Esophagus squamous epithelium (tissue), 5 donors: ENCODE results near the gene SPRED1. TPM values are rescaled to one million over a fixed set of nuclear protein-coding genes. Genes with fewer than 3 reads are reported as not detected.

ENCODE experiments used
- DNase-seq: peaks from one replicate; lab custom pipeline; 2025; lab: John Stamatoyannopoulos, UW
- H3K27ac ChIP-seq, 4 donors: fragments of 200-600 bp; sonication (generic); one replicate each; pipeline ENCODE4 v1.5.1; 2016 to 2019; ENCODE audit warnings: mild to moderate bottlenecking in 1 of 4
- H3K27me3 ChIP-seq, 4 donors: fragments of 200-600 bp; sonication (generic); 1 replicate in 3 of 4; 2 replicates in 1 of 4; pipeline versions ENCODE4 v1.5.1 to v1.6.0; 2017 to 2021; ENCODE audit warnings: antibody characterized with exemption in 1 of 4
- H3K36me3 ChIP-seq, 3 donors: fragments of 200-600 bp; sonication (generic); one replicate each; pipeline ENCODE4 v1.5.1; 2016 to 2019
- H3K4me1 ChIP-seq, 3 donors: fragments of 200-600 bp; sonication (generic); one replicate each; pipeline ENCODE4 v1.5.1; 2017 to 2019
- H3K4me3 ChIP-seq, 4 donors: fragments of 200-600 bp; sonication (generic); 1 replicate in 3 of 4; 2 replicates in 1 of 4; pipeline ENCODE4 v1.5.1; 2016 to 2019; ENCODE audit warnings: mild to moderate bottlenecking in 2 of 4, moderate library complexity in 1 of 4
- H3K9me3 ChIP-seq, 3 donors: fragments of 200-600 bp; sonication (generic); one replicate each; pipeline ENCODE4 v1.5.1; 2016 to 2019
- POLR2A ChIP-seq, 4 donors: fragments of 450-650 bp; IDR thresholded peaks; one replicate each; pipeline ENCODE4 v1.6.1; 2017; ENCODE audit warnings: antibody characterized with exemption in 4 of 4, mild to moderate bottlenecking in 4 of 4, moderate library complexity in 3 of 4
- WGBS, 2 donors: methylation state at CpG; one replicate each; pipeline ENCODE4 v1.1.5; 2018; 5-methylcytosine and 5-hydroxymethylcytosine counted together
- intact Hi-C: fragments of 100-400 bp; cut with DNase I; formaldehyde crosslinking; loops from one replicate; pipeline ENCODE4 v1.15.0; 2022
- total RNA-seq, 4 donors: library from RNA; depleted of rRNA; stranded (reverse); fragments of >200 nt; gene quantifications; one replicate each; pipeline ENCODE4 v1.1.0, GENCODE V29; 2016
- TF ChIP-seq, protein P1 (sequence below), 6 experiments: fragments of 450-650 bp in 4 of 6; fragments of 200-600 bp in 2 of 6; sonication (generic) in 2 of 6; IDR thresholded peaks; one replicate each; pipeline ENCODE4 v1.5.1; 2016 to 2019; ENCODE audit warnings: antibody characterized with exemption in 6 of 6, mild to moderate bottlenecking in 4 of 6, moderate library complexity in 4 of 6
- donor health status: DM: yes; HTN: yes; CAD: no.

SPRED1 gene
- total RNA-seq, 4 donors from 2014 or later, result 4.3 to 16.4 (median 9.3) TPM

DNA sequence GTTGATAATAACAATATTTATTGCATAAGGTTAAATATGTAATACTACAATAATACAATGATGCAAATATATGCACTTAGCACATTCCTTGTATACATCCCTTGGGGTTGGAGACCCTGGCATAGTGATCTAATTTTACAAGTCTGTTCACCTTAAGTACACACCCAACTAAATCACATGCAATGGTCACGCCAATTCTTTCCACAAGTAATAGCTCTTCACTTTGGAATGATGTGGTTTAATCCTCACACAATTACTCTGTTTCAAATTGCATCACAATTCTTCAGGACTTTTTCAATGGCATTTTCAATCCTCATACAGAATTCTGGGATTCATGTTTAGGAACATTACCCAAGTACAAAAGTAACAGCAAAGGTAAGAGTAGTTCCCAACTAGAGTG lies 27.3 kb upstream of the SPRED1 start:
- WGBS, 2 donors, result 55 to 81% methylated on average over 1 of the region's 1 CpG
- no peak overlapping the region for H3K4me3 ChIP-seq
- no peak for DNase-seq
- no peaks in the 10 kb centered on the region for H3K9me3 ChIP-seq
- H3K27ac ChIP-seq, result no peak overlapping the region
- peaks cover 0 to 6% (median 0%) of the 10 kb centered on the region in 4 donors for H3K27me3 ChIP-seq
- H3K36me3 ChIP-seq, result no peaks in the 10 kb centered on the region
- H3K4me1 ChIP-seq, result peaks cover 0 to 10% (median 3%) of the 10 kb centered on the region in 3 donors
- no peak for TF ChIP-seq POLR2A (IDR thresholded peaks at IDR 0.05)
- TF ChIP-seq, protein P1, sequence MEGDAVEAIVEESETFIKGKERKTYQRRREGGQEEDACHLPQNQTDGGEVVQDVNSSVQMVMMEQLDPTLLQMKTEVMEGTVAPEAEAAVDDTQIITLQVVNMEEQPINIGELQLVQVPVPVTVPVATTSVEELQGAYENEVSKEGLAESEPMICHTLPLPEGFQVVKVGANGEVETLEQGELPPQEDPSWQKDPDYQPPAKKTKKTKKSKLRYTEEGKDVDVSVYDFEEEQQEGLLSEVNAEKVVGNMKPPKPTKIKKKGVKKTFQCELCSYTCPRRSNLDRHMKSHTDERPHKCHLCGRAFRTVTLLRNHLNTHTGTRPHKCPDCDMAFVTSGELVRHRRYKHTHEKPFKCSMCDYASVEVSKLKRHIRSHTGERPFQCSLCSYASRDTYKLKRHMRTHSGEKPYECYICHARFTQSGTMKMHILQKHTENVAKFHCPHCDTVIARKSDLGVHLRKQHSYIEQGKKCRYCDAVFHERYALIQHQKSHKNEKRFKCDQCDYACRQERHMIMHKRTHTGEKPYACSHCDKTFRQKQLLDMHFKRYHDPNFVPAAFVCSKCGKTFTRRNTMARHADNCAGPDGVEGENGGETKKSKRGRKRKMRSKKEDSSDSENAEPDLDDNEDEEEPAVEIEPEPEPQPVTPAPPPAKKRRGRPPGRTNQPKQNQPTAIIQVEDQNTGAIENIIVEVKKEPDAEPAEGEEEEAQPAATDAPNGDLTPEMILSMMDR (IDR thresholded peaks at IDR 0.05), result no peak
- intact Hi-C loops, result no loop called here

DNA sequence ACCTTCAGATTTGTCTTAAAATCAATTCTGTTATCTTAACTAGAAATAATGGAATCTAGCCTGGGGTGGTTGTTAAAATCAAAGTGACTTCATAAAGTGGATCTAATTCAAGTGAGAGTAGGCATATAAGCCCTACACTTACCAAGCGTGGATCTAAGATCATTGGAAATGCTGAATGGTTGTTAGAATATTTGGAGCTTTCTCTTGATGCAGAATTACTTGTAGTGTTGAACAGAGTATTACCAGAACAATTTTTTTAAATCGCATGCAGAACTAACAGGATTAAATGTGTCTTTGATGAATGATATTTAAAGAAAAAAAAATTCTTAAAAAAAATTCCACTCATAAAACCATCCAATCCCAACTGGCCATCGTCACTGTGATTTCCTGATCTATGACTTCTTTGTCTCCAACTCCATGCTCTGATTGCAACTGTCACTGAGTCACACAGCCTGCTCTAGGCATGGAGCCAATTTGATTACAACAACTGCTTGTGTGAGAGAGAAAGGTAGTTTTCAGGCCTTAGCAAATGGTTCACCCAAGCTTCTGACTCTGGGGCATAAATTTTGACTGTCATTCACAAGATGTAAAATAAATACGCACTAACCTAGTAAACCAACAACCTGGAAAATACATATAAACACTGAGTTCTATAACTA lies 25.9 kb upstream of the SPRED1 start:
- Histone ChIP-seq H3K9me3 (no peaks in the 10 kb centered on the region), H3K4me3 (no peak overlapping the region), H3K27me3 (no peaks in the 10 kb centered on the region), H3K27ac (no peak overlapping the region), H3K4me1 (peaks cover 0 to 10% (median 3%) of the 10 kb centered on the region in 3 donors), H3K36me3 (no peaks in the 10 kb centered on the region)
- intact Hi-C loops, result no loop called here
- TF ChIP-seq POLR2A (IDR thresholded peaks at IDR 0.05), result no peak
- TF ChIP-seq, protein P1 (IDR thresholded peaks at IDR 0.05), result no peak
- DNase-seq, result no peak
- 31 to 32% methylated on average over 4 of the region's 4 CpGs for WGBS, 2 donors

DNA sequence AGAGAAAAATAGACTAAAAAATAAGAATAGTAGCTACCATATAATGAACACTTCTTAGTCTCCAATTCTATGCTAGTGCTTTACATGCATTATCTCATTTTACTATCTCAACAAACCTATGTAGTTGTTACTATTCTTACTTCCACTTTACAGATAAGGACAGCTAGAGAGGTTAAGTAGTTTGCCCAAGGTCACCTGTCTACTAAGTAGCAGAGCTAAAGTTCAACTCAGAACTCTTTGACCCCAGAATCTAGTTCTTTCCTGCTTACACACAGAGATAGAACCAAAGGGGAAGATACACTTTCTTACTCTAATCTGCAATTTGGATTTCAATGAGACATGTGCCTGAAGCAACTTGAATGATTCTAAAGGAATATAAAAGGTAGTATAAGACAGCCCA lies 24.7 kb upstream of the SPRED1 start:
- Histone ChIP-seq H3K4me1 (peaks cover 0 to 10% (median 3%) of the 10 kb centered on the region in 3 donors), H3K27ac (no peak overlapping the region), H3K36me3 (no peaks in the 10 kb centered on the region), H3K27me3 (no peaks in the 10 kb centered on the region), H3K4me3 (no peak overlapping the region), H3K9me3 (no peaks in the 10 kb centered on the region)
- DNase-seq, result no peak
- TF ChIP-seq POLR2A (IDR thresholded peaks at IDR 0.05), result no peak
- TF ChIP-seq, protein P1 (IDR thresholded peaks at IDR 0.05), result no peak
- intact Hi-C loops, result no loop called here

DNA sequence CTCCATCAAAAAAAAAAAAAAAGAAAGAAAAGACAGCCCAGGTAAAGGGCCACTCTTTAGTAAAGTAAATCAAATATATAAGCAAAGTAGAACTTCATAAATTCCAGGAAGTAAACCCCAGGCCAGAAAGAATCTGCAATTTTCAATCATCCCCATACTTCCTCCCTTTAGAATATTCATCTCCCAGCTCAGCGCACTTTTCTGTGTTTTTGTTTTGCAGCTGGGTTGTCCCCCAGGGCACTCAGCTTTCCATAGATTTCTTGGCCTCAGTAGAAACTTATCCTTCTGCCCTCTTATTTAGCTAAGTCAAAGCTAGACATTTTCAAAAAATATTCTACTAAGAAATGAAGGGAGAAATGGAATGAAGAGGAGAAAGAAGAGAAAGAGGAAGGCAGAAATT lies 24.0 kb upstream of the SPRED1 start:
- TF ChIP-seq, protein P1 (IDR thresholded peaks at IDR 0.05), result no peak
- TF ChIP-seq POLR2A (IDR thresholded peaks at IDR 0.05), result no peak
- intact Hi-C loops, result no loop called here
- WGBS, 2 donors, result 79 to 85% methylated on average over 1 of the region's 1 CpG

DNA sequence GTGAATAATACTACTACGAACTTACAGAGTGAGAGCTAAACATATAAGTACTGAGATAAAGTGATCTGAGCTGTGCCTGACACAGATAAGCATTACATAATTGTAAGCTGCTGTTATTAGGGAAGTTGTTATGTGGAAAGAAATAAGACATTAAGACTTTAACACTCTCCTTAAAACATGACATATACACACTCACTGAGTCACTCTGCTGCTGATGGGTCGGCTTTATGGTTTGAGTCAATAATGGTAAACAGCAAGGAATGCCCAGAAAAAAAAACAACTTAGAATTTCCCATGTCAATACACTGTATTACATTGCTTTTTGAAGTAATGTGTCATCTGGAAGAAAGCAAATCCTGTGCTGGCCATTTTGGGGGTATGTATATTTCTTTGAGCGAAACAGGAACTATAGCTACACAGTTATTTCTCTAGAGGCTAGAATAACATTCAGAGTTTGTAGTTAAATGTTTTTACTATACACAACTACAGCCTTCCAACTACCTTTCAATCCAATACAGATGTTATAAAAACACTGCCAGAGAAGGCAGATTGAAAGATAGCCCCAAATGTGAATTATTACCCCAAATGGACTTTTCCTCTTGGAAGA lies 22.8 kb upstream of the SPRED1 start:
- WGBS, 2 donors, result 55 to 76% methylated on average over 3 of the region's 3 CpGs
- H3K27ac ChIP-seq, result no peak overlapping the region
- no peaks in the 10 kb centered on the region for H3K9me3 ChIP-seq
- TF ChIP-seq POLR2A (IDR thresholded peaks at IDR 0.05), result no peak
- TF ChIP-seq, protein P1 (IDR thresholded peaks at IDR 0.05), result no peak
- H3K4me3 ChIP-seq, result no peak overlapping the region
- DNase-seq, result no peak
- intact Hi-C loops, result no loop called here
- H3K4me1 ChIP-seq, result peaks cover 0 to 10% (median 3%) of the 10 kb centered on the region in 3 donors
- H3K36me3 ChIP-seq, result no peaks in the 10 kb centered on the region
- H3K27me3 ChIP-seq, result no peaks in the 10 kb centered on the region

More for the DNA sequence above, 24.0 kb upstream of the SPRED1 start:
- H3K4me3 ChIP-seq, result no peak overlapping the region
- H3K27me3 ChIP-seq, result no peaks in the 10 kb centered on the region
- DNase-seq, result no peak
- H3K4me1 ChIP-seq, result peaks cover 0 to 10% (median 3%) of the 10 kb centered on the region in 3 donors
- no peaks in the 10 kb centered on the region for H3K36me3 ChIP-seq
- H3K9me3 ChIP-seq, result no peaks in the 10 kb centered on the region
- no peak overlapping the region for H3K27ac ChIP-seq
